Peyer's patch (tissue), 4 donors: ENCODE measurements around the gene ABCA10.

Source experiments
- POLR2A ChIP-seq, 2 donors: fragments of 450-650 bp; IDR thresholded peaks; one replicate each; pipeline ENCODE4 v1.5.1; 2017; ENCODE audit warnings: antibody characterized with exemption in 2 of 2, mild to moderate bottlenecking in 2 of 2, moderate library complexity in 2 of 2
- TF ChIP-seq, protein P1 (sequence below), 6 experiments: fragments of 450-650 bp in 4 of 6; fragments of 200-600 bp in 2 of 6; sonication (generic) in 1 of 6; IDR thresholded peaks; one replicate each; pipeline ENCODE4 v1.5.1; 2017 to 2019; ENCODE audit warnings: antibody characterized with exemption in 6 of 6, mild to moderate bottlenecking in 3 of 6, moderate library complexity in 1 of 6

DNA sequence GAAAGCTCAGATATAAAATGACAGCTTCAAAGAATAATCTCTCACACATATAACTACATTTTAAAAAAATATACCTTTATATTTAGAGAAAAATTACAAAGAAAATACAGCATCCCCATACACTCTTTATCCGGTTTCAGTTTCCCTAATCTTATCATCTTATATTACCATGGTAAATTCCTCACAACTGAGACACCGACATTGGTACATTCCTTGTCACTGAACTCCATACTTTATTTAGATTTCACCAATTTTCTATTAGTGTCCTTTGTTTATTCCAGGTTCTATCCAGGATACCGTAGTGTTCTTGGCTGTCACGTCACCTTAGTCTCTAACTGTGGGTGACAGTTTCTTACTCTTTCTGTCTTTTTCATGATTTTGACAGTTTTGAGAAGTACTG is 22.0 kb upstream of the ABCA10 start:
- TF ChIP-seq, protein P1, sequence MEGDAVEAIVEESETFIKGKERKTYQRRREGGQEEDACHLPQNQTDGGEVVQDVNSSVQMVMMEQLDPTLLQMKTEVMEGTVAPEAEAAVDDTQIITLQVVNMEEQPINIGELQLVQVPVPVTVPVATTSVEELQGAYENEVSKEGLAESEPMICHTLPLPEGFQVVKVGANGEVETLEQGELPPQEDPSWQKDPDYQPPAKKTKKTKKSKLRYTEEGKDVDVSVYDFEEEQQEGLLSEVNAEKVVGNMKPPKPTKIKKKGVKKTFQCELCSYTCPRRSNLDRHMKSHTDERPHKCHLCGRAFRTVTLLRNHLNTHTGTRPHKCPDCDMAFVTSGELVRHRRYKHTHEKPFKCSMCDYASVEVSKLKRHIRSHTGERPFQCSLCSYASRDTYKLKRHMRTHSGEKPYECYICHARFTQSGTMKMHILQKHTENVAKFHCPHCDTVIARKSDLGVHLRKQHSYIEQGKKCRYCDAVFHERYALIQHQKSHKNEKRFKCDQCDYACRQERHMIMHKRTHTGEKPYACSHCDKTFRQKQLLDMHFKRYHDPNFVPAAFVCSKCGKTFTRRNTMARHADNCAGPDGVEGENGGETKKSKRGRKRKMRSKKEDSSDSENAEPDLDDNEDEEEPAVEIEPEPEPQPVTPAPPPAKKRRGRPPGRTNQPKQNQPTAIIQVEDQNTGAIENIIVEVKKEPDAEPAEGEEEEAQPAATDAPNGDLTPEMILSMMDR (IDR thresholded peaks at IDR 0.05), result no peak
- no peak for TF ChIP-seq POLR2A (IDR thresholded peaks at IDR 0.05)
